GM04503 (cell line): ENCODE results near the gene CTDP1.

Experiments
- DNase-seq: peaks from one replicate; pipeline ENCODE4 v3.0.0-alpha.2; 2012; ENCODE audit warnings: low read depth

The CTDP1 gene

GRCh38 chr18:79765491-79766245, 86.1 kb downstream of the CTDP1 start:
- no peak for DNase-seq

DNA sequence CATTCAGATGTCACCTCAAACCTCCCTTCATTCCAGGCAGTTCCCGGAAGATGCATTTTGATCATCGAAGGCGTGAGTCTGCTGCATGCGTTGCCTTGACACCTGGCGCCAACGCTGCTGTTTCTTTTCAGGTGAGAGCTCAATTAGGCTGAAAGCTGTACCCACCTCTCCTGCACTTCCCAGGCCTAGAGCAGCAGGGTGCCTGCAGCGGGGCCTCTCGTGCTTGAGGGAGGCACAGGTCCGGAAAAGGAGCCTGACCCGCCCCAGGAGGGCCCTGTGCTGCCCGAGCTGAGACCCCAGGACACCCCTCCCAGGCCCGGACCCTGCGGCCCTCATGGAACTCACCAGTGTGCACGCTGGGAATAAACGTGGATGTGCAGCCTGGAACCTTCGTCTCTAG, 86.7 kb downstream of the CTDP1 start:
- DNase-seq, result no peak

DNA sequence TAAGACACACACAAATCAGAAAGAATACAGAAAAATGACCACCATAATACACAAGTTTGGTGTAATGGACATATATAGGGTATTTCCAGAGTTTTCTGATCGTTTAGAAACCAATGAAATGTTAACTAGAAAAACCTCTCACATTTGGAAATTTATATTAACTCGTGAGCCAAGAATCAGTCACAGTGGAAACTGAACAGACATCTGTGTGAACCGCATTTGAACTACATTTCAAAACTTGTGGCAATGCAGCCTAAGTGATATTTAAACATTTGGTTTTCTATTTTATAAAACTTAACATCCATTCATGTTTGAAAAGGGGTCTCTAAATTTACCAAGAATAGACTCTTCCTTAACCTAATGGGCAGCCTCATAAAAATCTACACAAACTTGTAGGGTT, 89.1 kb downstream of the CTDP1 start:
- DNase-seq, result no peak

- no peak for DNase-seq
Observed at GRCh38 chr18:79769698-79770500, 90.3 kb downstream of the CTDP1 start.

- no peak for DNase-seq
Observed at GRCh38 chr18:79770501-79770815, 90.9 kb downstream of the CTDP1 start.

DNA sequence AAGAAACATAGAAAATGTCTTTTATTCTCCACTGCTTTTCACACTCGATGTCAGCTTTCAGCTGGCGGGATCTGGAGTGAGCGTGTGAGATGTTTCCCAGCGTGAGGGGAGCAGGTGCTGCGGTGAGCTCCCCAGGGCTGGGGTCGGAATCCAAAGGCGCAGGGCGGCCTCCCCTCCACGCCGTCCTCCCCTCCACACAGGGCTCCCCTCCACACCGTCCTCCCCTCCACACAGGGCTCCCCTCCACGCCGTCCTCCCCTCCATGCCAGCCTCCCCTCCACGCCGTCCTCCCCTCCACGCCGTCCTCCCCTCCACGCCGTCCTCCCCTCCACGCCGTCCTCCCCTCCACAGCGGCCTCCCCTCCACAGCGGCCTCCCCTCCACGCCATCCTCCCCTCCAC, 91.2 kb downstream of the CTDP1 start:
- no peak for DNase-seq

GRCh38 chr18:79771446-79772107, 92.0 kb downstream of the CTDP1 start:
- DNase-seq, result no peak

DNA sequence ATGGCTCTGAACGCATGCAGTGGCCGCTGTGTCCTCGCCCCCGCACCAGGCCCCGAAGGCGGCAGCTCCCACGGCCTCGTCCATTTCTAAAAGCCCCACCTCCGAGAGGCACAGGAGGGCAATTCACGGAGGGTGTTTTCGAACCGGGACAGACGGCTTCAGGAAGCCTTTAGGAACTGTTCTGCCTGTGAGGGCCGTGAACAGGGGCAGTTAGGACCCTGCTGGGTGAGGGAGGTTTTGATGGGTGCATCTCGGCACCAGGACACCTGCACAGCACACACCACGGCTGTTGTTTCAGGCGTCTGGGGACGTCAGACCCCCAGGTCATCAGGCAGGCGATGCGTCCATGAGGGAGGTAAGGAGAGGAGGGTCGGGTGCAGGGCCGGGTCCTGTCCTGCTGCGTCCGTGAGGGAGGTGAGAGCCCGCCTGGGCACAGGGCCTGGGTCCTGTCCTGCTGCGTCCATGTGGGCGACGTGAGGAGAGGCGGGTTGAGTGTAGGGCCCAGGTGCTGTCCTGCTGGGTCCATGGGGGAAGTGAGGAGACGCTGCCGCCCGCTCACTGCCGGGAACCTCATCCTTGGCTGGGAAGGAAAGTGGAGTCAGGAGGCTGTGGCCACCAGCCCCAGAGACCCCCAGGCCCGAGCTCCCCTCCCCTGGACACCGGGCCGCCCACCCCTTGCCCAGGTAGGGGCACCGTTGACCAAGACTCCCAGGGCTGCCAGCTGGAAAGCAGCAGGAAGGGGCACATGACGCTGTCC, 92.7 kb downstream of the CTDP1 start:
- no peak for DNase-seq

DNA sequence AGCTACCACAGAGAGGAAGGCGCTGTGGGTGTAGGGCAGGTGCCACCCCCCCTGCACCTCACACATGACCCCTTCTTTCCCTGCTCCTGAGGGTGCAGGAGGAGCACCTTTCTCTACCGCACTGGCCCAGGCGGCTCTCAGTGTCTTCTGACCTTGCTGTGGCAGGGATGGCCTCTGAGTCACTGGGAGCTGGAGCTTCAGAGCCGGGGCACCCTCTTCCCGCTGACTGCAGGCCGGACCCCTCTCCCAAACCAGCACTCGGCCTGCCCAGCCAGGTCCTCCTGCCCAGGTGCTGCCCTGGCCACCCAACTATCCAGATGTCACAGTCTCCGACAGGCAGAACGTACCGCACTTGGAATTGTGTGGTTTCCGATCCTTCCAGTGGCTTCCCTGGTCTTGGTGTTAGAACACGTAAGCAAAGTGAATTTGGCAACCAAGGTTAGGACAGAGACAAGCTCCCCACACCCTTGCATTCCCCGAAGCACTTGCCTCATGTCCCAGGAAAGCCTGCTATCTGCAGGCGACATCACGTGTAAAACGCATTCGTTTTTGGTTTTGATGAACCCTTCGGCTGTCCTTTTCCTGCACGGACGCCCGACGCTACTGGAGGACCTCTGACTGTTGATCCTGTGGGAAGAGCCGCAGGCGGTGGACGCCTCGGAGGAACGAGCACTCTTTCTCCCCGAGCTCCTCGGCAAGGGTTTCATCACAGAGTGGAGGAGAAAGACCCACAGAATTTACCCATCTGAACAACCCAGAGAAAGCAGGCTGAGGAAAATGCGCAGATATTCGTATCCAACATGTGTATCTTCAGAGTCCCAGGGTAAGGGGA, 93.5 kb downstream of the CTDP1 start:
- DNase-seq, result no peak

GRCh38 chr18:79774111-79774510, 94.5 kb downstream of the CTDP1 start:
- no peak for DNase-seq

DNA sequence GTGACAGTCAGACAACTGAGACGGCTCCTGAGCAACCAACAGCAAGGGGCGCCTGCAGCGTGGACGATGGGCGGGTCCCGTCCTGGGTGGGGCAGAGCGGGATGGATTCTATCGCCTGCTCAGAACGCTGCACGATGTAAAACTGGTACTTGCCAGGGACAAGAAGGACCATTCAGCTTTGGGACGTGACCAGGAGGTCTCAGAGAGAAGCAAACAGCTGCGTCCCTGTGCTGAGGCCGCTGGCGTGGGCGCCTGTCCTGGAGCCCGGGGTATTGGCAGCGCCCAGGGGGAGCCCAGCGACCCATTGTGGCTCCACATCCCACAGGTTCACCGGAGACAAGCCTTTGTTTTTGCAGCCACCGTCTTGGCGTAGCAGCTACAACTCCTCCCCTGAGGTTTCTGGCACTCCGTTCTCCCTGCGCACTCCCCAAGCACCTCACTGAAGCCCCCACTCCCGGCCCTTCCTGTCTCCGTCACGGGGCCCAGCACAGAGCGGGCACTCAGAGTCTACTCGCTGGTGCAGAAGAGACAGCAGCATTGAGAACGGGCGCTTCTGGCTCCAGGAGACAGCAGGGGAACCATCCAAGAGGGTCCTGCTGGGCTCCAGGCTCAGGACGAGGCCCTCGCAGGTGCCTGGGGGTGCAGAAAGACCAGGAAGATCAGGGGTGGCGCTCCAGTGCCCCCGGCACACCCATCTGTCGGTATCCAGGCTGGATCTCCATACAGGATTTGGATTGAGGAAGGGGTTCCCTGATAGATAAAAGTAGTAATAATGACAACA, 96.0 kb downstream of the CTDP1 start:
- DNase-seq, result no peak

GRCh38 chr18:79776674-79777073, 97.1 kb downstream of the CTDP1 start:
- no peak for DNase-seq

DNA sequence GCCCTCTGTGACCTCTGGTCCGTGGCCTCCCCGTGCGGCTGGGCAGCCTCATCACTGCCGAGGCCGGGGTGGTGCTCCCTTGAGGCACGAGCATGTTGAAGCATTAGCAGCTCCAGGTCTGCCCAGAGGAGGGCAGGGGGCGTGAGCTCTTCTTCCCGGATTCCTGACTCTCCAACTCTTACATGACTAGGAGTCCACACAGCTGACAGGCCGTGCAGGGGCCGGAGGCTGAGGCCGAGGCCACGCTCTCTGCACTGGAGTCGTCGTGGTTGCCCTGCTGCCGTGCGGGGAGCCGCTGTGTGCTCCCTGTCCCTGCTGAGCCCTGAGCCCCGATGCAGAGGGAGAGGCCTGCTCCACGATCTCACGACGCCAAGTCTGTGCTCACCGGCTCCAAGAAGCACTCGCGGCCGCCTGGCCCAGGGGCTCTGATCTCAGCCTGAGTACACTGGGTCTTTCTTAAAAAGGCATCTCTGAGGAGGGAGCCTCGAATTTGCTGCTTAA, 98.7 kb downstream of the CTDP1 start:
- DNase-seq, result no peak

DNA sequence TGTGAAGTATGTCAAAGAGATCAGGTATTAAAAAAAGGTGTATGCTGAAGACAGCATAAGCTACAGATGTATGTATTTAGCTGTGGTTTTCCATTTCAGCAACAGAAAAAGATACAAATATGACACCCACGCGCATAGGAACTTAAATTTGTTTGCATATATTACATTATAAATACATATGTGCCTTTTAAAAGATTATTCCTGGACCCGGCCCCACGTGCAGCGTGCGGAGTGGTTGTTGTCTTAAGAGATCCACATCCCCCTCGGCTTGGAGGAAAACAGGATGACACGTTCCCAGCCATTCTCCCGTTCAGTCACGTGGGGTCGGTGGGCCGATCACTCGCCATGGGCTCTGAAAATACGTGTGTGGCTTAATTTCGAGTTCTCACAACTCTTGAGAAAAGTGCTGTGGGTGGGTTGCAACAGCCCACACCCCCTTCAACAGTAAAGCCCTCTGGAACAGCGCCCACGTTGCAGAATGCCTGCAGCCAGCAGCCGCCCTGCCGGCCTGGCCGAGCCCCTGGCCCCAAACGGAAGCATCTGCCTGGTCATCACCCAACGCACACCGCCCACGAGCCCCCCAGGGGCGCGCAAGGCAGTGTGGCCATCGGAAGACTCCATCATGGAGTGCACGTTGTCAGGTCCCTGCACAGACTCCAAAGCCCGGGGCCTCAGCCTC, 99.6 kb downstream of the CTDP1 start:
- DNase-seq, result no peak

GRCh38 chr18:79779700-79780190, 100.1 kb downstream of the CTDP1 start:
- no peak for DNase-seq

GRCh38 chr18:79780547-79780946, 100.9 kb downstream of the CTDP1 start:
- no peak for DNase-seq

DNA sequence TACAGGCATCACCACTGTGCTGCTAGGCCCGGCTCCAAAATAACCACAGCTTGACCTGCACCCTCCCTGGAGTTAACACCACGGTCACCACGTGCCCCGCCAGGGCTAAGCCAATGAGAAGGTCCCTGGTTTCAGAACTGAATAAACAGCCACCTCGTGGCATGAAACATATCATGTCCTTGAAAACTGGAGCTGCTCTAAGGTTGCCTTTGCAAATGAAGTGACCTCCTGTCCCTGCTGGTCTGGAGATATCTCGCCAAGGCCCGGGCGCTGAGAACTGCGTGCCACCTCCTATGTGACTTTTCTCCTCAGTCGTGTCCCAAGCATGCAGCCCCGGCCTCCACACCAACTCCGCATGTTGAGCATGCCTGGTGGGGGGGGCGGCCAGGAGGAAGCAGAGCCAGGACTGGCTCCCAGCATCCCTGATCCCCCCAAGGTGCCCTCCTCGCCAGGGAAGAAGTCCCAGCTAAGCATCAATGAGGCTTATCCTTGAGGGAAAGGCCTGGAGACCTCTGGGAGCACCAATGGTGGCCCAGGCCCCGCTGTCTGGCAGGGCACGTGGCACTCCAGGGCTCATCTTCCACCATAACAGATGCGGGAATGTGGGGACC, 101.8 kb downstream of the CTDP1 start:
- DNase-seq, result no peak

- no peak for DNase-seq
Observed at GRCh38 chr18:79782566-79783308, 103.1 kb downstream of the CTDP1 start.
